ENCODE data around the gene ADAR.
A peak's percentile ranks its signal among the peaks of the same experiment; 100 is the strongest.
"Not testable (repeated sequence)": the region's sequence is repeated elsewhere in the genome, so short reads cannot be mapped to it uniquely, and the experiment has no call there.

The ADAR gene, protein sequence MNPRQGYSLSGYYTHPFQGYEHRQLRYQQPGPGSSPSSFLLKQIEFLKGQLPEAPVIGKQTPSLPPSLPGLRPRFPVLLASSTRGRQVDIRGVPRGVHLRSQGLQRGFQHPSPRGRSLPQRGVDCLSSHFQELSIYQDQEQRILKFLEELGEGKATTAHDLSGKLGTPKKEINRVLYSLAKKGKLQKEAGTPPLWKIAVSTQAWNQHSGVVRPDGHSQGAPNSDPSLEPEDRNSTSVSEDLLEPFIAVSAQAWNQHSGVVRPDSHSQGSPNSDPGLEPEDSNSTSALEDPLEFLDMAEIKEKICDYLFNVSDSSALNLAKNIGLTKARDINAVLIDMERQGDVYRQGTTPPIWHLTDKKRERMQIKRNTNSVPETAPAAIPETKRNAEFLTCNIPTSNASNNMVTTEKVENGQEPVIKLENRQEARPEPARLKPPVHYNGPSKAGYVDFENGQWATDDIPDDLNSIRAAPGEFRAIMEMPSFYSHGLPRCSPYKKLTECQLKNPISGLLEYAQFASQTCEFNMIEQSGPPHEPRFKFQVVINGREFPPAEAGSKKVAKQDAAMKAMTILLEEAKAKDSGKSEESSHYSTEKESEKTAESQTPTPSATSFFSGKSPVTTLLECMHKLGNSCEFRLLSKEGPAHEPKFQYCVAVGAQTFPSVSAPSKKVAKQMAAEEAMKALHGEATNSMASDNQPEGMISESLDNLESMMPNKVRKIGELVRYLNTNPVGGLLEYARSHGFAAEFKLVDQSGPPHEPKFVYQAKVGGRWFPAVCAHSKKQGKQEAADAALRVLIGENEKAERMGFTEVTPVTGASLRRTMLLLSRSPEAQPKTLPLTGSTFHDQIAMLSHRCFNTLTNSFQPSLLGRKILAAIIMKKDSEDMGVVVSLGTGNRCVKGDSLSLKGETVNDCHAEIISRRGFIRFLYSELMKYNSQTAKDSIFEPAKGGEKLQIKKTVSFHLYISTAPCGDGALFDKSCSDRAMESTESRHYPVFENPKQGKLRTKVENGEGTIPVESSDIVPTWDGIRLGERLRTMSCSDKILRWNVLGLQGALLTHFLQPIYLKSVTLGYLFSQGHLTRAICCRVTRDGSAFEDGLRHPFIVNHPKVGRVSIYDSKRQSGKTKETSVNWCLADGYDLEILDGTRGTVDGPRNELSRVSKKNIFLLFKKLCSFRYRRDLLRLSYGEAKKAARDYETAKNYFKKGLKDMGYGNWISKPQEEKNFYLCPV

DNA sequence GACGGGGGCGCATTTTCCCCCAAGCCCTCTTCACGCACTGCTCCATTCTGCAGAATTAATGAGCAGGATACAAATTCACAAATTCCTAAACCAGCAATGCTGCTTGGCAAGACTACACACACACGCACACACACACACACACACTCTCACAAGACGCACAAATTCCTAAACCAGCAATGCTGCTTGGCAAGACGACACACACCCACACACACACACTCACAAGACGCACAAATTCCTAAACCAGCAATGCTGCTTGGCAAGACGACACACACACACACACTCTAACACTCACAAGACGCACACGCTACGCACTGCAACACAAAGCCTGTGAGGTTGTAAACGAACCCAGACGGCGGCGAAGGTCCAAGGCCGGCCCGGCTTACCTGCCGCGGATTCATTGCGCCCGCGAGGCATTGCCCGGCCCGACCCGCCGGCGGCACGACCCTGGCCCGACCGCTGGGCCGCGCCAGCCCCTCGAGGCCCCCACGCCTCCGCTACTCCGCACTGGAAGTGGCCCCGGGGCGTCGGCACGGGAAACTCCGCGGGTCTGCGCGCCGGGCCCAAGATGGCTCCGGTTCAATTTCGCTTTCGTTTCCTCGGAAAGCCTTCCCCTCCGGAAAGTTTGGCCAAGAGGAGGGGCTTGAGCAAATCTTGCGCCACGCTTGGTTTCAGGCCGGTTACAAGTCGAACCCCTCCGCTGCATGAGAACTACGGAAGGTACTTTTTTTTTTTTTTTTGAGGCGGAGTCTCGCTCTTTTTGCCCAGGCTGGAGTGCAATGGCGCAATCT lies at the start of gene ADAR:
Gene ADAR, minus strand, starts transcription at position 578 of the 788 bp plus-strand sequence. Its CDS starts 180 bp downstream, at position 398.
- peak; percentile 77 to 83 for DNase-seq

GRCh38 chr1:154657556-154657955 lies 49.6 kb upstream of the ADAR start:
- no peak for DNase-seq

DNA sequence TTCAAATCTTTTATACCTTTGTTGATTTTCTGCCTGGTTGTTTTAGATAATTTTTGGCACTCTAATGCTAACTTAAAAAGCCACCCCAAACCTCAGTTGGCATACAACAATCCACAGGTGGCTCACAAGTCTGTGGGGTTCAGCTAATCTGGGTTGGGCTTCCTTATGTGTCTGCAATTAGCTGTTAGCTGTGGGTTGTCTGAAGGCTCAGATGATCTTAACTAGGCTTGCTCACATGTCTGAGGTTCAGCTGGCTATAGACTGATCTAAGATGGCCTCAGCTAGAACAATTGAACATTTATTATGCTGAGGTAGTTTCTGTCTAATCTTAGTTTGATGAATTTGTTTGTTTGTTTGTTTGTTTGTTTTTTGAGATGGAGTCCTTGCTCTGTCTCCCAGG lies 44.9 kb upstream of the ADAR start:
- no peak for DNase-seq

- DNase-seq, result not testable (repeated sequence)
Observed at GRCh38 chr1:154644724-154645123, 36.7 kb upstream of the ADAR start.

- no peak for DNase-seq
Observed at GRCh38 chr1:154641534-154641933, 33.5 kb upstream of the ADAR start.

DNA sequence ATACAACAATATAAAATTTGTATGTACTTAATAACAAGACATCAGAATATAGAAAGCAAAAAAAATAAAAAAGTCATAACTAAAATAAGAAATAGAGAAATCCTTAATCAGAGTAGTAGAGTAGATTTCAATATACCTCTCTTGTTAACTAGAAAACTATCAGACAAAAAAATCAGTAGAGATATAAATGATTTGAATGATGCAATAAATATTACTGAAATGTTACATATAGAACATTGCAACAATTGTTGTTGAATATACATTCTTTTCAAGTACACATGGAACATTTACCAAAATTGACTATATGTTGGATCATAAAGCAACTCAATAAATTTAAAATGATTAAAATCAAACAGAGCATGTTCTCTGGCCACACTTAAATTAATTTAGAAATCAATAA lies 31.9 kb upstream of the ADAR start:
- no peak for DNase-seq

DNA sequence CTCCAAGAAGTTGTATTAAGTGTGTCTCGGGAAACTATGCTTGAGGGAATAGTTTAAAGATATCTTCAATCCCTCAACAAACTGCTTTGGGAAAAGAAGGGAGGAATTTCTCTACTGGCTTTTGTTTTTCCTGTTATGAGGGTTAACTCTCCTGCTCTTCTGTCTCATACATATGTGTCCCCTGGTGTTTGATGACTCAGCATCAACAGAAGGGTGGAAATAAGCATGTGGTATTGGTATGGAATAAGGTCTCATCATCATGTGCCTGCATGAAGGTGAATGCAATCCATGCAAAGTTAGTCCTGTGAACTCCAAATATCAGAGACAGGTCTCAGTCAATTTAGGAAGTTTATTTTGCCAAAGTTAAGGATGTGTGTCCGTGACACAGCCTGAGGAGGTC lies 27.2 kb upstream of the ADAR start:
- DNase-seq, result no peak

DNA sequence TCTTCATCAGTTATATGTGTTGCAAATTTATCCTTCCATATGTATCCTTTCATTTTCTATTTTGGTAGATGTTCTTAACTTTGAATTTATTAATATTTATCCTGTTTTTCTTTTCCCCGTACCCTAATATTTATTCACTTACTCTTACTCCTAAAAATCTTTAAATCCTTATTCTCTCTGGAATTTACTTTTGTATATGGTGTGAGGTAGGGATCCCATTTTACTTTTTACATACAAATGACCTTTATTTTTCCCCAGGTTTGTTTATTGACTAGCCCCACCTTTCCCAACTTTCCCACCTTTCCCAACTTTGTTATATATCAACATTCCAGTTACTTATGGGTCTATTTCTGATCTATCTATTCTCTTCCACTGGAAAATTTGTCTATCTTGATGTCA lies 21.7 kb upstream of the ADAR start:
- DNase-seq, result no peak

GRCh38 chr1:154629061-154629674 lies 21.2 kb upstream of the ADAR start:
- DNase-seq, result no peak

GRCh38 chr1:154628121-154628405 lies 20.1 kb upstream of the ADAR start:
- no peak for DNase-seq

DNA sequence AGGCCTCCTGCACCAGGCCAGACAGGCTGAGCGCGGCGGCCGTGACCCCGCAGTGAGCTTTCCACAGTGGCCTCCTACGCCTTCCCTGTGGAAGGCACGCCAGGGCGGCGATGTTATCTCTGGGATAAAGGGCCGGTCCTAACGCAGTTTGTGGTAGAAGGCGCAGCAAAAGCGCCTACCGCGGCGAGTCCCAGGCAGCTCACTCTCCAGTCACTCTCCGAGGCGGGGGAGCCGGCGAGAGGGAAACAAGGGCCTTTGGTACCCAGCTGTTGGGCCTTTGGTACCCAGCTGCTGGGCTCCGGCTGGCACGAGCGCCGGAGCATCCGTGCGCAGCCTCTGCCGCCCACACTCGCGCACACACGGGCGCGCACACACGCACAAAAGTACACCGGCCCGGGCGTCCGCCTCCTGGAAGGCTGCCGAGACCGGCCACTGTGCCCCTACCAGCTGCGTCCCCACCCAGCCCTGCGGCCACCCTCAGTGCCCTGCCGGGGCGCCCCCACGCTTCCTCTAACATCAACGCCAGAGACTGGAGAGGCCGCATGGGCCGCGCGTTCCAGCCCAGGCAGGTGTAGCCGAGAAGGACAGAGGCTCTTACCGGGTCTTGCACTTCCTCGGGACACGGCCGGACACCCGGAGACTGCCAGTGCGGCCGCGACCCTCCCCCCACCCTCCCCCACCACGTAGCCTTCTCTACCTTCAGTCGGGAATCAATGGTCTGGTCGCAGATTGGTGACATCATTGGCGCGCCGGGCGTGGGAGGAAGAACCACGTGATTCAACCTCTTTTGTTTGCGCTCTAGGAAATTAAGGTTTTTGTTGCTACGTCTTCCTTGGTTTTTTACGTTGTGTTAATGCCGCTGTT lies 19.5 kb upstream of the ADAR start:
- DNase-seq, result peak; percentile 87 to 96

DNA sequence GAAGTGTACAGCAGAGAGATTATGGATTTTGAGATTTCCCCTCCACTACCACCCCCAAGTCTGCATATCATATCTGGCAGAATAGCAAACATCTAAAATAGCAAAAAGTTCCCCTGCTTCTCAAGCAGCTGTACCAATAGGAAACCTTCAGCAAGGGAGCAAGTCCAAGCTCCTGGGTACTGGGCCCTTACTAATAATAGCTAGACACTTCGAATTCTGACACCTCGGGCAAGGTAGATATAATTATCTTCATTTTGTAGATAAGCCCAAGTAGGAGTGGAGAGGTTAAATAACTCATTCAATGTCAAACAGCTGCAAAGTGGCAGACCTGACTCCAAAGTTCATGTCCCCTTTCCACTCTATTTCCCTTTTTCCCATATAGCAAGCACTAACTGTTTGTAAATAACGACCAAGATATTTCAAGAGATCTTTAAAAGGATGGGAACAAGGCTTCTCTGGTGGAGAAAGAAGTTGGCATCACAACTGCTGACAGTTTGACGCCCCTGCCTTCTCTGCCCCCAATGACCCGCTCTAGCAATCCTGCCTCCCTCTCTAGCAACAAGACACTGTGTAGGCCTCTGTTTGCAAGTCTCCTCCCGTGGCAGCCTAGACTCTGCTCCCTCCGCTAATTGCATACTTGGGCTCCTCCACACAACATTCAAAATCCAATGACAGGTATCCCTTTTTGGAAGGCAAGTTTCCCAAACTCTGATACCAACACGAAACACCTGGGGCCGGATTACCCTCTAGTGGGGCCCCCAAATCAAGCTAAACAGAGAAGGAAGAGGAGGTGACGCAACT lies 18.7 kb upstream of the ADAR start:
- DNase-seq, result no peak

DNA sequence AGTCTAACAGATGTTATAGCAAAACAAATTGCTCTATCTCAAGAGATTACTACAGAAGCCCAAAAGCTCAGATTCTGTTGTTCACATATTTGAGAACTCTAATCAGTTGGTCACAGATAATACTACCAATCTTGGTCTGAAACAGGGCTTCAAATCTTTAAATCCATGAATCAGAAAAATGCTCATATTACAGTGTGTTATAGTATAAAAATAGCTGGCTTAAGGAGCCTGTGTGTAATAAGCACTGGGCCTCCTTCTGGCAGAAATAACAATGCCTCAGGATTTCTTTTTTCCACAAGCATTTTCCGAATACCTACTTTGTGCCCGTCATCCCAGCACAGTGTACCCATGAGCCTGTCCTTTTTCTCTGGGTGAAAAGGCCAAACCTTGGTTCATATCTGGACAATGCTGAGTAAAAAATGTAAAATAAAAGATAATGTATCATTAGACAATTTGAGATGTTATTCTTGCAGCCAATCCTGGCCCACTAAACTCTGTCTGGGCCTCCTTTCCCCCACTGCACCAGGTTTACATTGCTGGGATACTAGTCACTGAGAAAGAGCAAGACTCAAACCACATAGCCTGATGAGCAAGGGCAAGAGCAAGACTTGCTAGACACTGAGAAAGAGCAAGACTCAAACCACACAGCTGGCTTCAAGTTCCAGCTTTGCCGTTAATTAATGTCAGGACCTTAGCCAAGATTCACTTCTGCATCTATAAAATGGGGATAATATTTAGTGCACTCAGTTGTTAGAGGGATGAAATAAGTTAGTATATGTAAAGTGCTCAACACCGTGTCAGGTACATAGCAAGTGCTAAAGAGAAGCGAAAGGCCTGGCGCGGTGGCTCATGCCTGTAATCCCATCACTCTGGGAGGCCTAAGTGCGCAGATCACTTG lies 17.0 kb upstream of the ADAR start:
- DNase-seq, result no peak

GRCh38 chr1:154623358-154623757 lies 15.4 kb upstream of the ADAR start:
- DNase-seq, result no peak

- no peak for DNase-seq
Observed at GRCh38 chr1:154622503-154623039, 14.6 kb upstream of the ADAR start.

- no peak for DNase-seq
Observed at GRCh38 chr1:154621875-154622274, 13.9 kb upstream of the ADAR start.

- no peak for DNase-seq
Observed at GRCh38 chr1:154620751-154621150, 12.8 kb upstream of the ADAR start.

GRCh38 chr1:154619181-154619948 lies 11.4 kb upstream of the ADAR start:
- DNase-seq, result no peak
